Astrocyte of the spinal cord (primary cell): Measurements from ENCODE around the gene PRKG1.

Experiments
- DNase-seq: peaks from one replicate; pipeline ENCODE4 v3.0.0; 2011; ENCODE audit warnings: low read depth, low spot score
- H3K4me3 ChIP-seq: 2 replicates; pipeline ENCODE4 v1.5.1; 2011; ENCODE audit warnings: low read depth, mild to moderate bottlenecking, low read length, moderate library complexity
- CTCF ChIP-seq: IDR thresholded peaks from 2 replicates; pipeline ENCODE4 v1.5.1; 2012; ENCODE audit warnings: low read depth, mild to moderate bottlenecking, low read length, inconsistent platforms
- in situ Hi-C: cut with HindIII; loops from 2 replicates; pipeline ENCODE4 v1.10.0; 2017; ENCODE audit warnings: low sequenced_read_pairs

The PRKG1 gene

GRCh38 chr10:51186361-51186760, 112.1 kb downstream of the PRKG1 start:
- no peak for DNase-seq
- in situ Hi-C loops = no loop called here
- no peak for TF ChIP-seq CTCF
- no peak overlapping the region for H3K4me3 ChIP-seq

GRCh38 chr10:51188008-51188407, 113.7 kb downstream of the PRKG1 start:
- in situ Hi-C loops = no loop called here
- no peak for DNase-seq
- TF ChIP-seq CTCF = no peak
- H3K4me3 ChIP-seq = no peak overlapping the region

GRCh38 chr10:51188866-51189265, 114.6 kb downstream of the PRKG1 start:
- in situ Hi-C loops = no loop called here
- H3K4me3 ChIP-seq = no peak overlapping the region

GRCh38 chr10:51196508-51197175, 122.4 kb downstream of the PRKG1 start:
- H3K4me3 ChIP-seq = no peak overlapping the region
- DNase-seq = no peak
- in situ Hi-C loops = no loop called here
- no peak for TF ChIP-seq CTCF

More at GRCh38 chr10:51188866-51189265, 114.6 kb downstream of the PRKG1 start:
- TF ChIP-seq CTCF = no peak
- DNase-seq = no peak

GRCh38 chr10:51198170-51198569, 123.9 kb downstream of the PRKG1 start:
- no peak for TF ChIP-seq CTCF
- in situ Hi-C loops = no loop called here
- no peak for DNase-seq
- no peak overlapping the region for H3K4me3 ChIP-seq

- no peak overlapping the region for H3K4me3 ChIP-seq
- in situ Hi-C loops = no loop called here
- DNase-seq = no peak
- TF ChIP-seq CTCF = no peak
Observed at GRCh38 chr10:51201947-51202346, 127.7 kb downstream of the PRKG1 start.
